H1 (cell line): Measurements from ENCODE around the gene ATP8B3. TPM values are rescaled to one million over a fixed set of nuclear protein-coding genes. Genes with fewer than 3 reads are reported as not detected.

Experiments
- CHD7 ChIP-seq: fragments of 300-600 bp; sonication (generic); IDR thresholded peaks from 2 replicates; pipeline ENCODE4 v1.7.1; 2012; ENCODE audit warnings: low read length, moderate library complexity, mild to moderate bottlenecking, inconsistent platforms; ENCODE audit not compliant: insufficient replicate concordance
- GABPA ChIP-seq: IDR thresholded peaks from 2 replicates; pipeline ENCODE4 v1.6.1; 2011; ENCODE audit warnings: mild to moderate bottlenecking, low read length, moderate library complexity, borderline replicate concordance; ENCODE audit not compliant: insufficient read depth
- HDAC6 ChIP-seq: IDR thresholded peaks from one replicate; pipeline ENCODE4 v1.7.1; 2012; ENCODE audit warnings: low read depth, mild to moderate bottlenecking, inconsistent platforms, low read length, moderate library complexity
- KDM5A ChIP-seq: fragments of 200-600 bp; IDR thresholded peaks from 2 replicates; pipeline ENCODE4 v1.7.1; 2012; ENCODE audit warnings: mild to moderate bottlenecking, low read length, inconsistent platforms, mixed read lengths
- polyA plus RNA-seq, 7 experiments: library from polyadenylated mRNA; depleted of rRNA in 3 of 7; stranded (reverse) in 5 of 7; unstranded in 2 of 7; fragments of >200 nt in 5 of 7; fragments of 200-250 nt in 2 of 7; gene quantifications; 1 replicate in 5 of 7; 2 replicates in 1 of 7; 4 replicates in 1 of 7; pipeline versions ENCODE4 v1.2.1 to v1.2.3, GENCODE V29; 2011 to 2013; ENCODE audit warnings: missing spikeins in 2 of 7, mixed read lengths in 2 of 7
- total RNA-seq: library from RNA; stranded (reverse); fragmentation: NEBNext Ultra II Directional; extraction: Animal tissue kit (Norgen Biotek cat#: 25700); gene quantifications from 2 replicates; pipeline ENCODE4 v1.2.1, GENCODE V29; 2021

ATP8B3 gene
- total and polyA plus RNA-seq, 2 of the 8 experiments (the other 6 are each of a cell fraction or from before 2014, with no cell fraction given), result 4.1 to 9.3 TPM

- TF ChIP-seq CHD7, result no peak
- no peak for TF ChIP-seq GABPA
- no peak for TF ChIP-seq HDAC6
- no peak for TF ChIP-seq KDM5A
- TF ChIP-seq, all 59 proteins: peak for 0
These were observed 37.9 kb upstream of the ATP8B3 start (continued) for GRCh38 chr19:1849886-1850398.
